K562 (cell line): ENCODE measurements around the gene AZGP1.

Source experiments
- BRCA1 ChIP-seq, 2 experiments: fragments of 450-650 bp in 1 of 2; sonication (generic) in 1 of 2; formaldehyde crosslinking in 1 of 2; IDR thresholded peaks; 2 replicates each; pipeline versions ENCODE4 v1.5.0 to v1.6.1; 2017 to 2020; ENCODE audit warnings: mild to moderate bottlenecking in 1 of 2, missing genetic modification reagents in 1 of 2
- CTCF ChIP-seq, 3 experiments: IDR thresholded peaks in 2 of 3; conservative IDR thresholded peaks in 1 of 3; 2 replicates each; pipeline ENCODE4 v1.5.1; 2011 to 2012; ENCODE audit warnings: low read length in 3 of 3, mild to moderate bottlenecking in 3 of 3, control low read depth in 2 of 3, improper control_type of control experiment in 1 of 3, inconsistent platforms in 1 of 3, low read depth in 1 of 3, mixed read lengths in 1 of 3, moderate library complexity in 1 of 3; ENCODE audit not compliant: insufficient read depth in 2 of 3
- EZH2 ChIP-seq: IDR thresholded peaks from 2 replicates; pipeline ENCODE4 v1.6.1; 2012; ENCODE audit warnings: low read depth, mild to moderate bottlenecking, inconsistent platforms, low read length, borderline replicate concordance
- SMAD3 ChIP-seq: fragments of 450-650 bp; formaldehyde crosslinking; conservative IDR thresholded peaks from 2 replicates; pipeline ENCODE4 v1.4.0; 2020; ENCODE audit warnings: mild to moderate bottlenecking
- TAF1 ChIP-seq: IDR thresholded peaks from 2 replicates; pipeline ENCODE4 v1.6.1; 2011; ENCODE audit warnings: mild to moderate bottlenecking, low read length, moderate library complexity; ENCODE audit not compliant: insufficient read depth, control insufficient read depth, severe bottlenecking; ENCODE audit errors: extremely low read depth

DNA sequence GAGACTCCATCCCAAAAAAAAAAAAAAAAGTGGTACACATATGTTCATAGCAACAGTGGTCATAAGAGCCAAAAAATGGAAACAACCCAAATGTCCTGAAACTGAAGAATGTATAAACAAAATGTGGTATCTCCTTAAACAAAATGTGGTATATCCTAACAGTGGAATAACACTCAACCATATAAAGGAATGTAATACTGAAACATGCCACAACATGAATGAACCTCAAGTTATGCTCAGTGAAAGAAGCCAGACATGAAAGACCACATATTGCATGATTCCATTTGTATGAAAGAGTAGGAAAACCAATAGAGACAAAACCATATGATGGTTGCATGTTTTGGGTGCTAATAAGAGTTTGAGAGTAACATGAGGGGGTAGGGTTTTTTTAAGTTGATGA is 49.5 kb downstream of the AZGP1 start:
- TF ChIP-seq SMAD3 (CRISPR knock-in tag) = no peak
- TF ChIP-seq EZH2 = no peak
- no peak for TF ChIP-seq CTCF (IDR thresholded peaks at IDR 0.05 in 2 of 3, conservative IDR thresholded peaks at IDR 0.05 in 1 of 3; ENCODE audit: insufficient read depth in 2 of 3, low read depth in 1 of 3, low read length in 3 of 3)
- no peak for TF ChIP-seq BRCA1 (IDR thresholded peaks at IDR 0.05)
- TF ChIP-seq BRCA1 (CRISPR knock-in tag; IDR thresholded peaks at IDR 0.05) = no peak
- TF ChIP-seq TAF1 = no peak
